GM19238 (cell line): Measurements from ENCODE around the gene MAML2.

ENCODE experiments used
- DNase-seq: peaks from one replicate; pipeline ENCODE4 v3.0.0; 2011; ENCODE audit warnings: low spot score; ENCODE audit not compliant: insufficient read length

The MAML2 gene

DNA sequence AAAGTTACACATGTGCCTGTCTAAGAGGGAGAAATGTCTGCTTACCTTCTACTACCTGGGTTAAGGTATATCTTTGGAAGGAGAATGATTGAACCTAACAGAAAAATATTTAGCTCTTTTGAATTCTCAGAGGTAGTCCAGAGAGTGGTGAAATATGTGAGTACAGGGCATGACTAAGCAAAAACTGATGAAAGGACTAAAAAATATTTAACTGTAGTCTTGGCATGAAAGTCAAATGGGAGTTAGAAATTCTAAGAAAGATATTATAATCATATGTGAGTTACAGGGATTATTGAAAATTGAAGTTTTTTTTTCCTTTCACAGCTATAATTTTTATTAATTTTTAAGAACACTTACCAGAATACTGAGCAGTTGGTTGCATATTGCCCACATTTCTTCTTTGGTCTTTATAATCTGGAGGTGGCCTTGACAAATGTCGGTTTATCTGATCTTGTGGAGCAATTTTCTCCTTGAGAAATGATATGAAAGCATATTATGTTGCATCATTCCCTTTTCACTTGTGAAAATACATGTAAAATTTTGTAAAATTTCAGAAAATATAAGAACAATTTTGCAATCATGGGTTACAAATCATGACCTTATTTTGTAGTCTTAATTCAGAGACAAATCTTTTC is 357.7 kb downstream of the MAML2 start:
- DNase-seq: no peak

DNA sequence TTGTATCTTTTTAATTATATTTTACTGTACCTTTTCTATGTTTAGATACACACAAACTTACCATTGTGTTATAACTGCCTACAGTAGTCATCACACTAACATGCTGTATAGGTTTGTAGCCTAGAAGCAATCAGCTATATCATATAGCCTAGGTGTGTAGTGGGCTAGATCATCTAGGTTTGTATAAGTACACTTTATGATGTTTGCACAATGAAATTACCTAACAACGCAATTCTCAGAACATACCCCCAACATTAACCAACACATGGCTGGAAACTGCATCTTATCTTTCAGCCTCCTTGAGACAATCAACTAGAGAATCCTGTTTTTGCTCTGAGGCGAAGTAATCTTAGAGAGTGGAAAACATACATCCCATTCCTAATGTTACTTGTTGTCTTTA is 358.9 kb downstream of the MAML2 start:
- no peak for DNase-seq

GRCh38 chr11:95977534-95978174 is 365.3 kb downstream of the MAML2 start:
- no peak for DNase-seq

DNA sequence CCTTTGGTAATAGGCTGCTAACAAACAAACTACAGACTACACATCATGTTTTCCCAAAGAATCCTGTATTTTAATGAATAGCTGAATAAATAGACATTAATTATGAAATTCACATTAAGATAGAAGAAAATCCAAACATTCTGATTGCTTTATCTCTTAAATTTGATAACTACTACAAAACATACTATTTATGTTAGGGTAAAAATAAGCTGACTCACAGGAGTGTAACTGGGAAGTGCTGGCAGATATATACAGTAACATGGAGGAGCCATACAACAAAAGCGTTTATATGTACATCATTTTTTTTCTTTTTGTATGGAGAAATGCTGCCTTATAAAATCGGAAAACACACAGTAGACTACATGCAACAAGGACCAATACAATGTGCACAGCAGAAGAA is 366.4 kb downstream of the MAML2 start:
- DNase-seq: no peak

- no peak for DNase-seq
Observed at GRCh38 chr11:95975343-95975742, 367.7 kb downstream of the MAML2 start.

DNA sequence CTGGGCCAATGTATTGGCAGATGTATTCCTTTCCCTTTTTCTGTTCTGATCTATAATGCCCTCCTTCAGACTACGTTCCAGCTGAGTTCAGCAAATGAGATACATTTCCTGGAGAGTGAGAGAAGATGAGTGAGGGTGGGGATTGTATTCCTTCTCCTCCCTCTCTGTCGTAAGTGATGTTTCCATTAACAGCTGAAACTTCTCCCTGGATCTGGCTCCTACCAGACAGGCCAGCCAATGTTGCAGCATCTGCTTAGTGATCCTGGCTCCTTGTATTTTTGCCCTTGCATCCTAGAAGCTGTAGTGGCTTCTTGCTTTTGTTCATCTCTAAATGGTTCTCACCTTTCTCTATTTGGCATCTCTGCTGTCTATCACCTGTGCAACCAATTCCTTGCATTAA is 370.9 kb downstream of the MAML2 start:
- DNase-seq: no peak

GRCh38 chr11:95968585-95968984 is 374.4 kb downstream of the MAML2 start:
- DNase-seq: no peak

DNA sequence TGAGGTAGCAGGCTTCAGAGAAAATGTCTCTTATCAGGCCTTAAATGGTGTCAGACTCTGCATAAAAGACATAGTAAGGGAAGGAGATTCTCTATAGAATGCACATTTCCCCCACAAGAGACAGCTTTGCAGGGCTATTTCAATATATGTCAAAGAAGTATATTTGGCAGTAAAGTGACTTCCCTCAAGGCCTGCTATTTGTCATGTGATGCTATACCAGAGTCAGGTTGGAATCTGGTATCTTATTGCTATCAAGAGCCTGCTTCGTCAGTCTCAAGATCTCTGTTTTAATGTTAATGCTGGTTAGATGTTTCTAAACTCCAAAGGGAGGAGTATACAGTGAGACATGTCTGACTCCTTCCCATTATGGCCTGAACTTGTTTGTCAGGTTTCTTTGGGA is 378.7 kb downstream of the MAML2 start:
- no peak for DNase-seq

GRCh38 chr11:95961758-95962157 is 381.2 kb downstream of the MAML2 start:
- no peak for DNase-seq

DNA sequence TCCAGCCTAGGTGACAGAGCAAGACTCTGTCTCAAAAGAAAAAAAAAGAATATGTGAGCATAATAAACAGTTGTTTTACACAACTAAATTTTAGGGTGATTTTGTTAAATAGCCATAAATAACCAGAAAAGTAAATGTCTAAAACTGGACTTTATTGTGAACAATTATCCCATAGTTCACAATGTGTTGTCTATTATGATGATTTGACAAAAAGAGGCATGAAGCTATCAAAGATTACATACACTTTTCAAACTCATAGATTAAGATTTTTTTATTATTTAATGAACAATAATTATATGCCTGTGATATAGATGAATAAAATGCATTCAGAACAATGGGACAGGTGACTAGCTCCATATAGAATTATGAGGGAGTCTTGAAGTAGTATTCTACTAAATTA is 392.1 kb downstream of the MAML2 start:
- DNase-seq: no peak

GRCh38 chr11:95948637-95949036 is 394.4 kb downstream of the MAML2 start:
- DNase-seq: no peak

- no peak for DNase-seq
Observed at GRCh38 chr11:95944623-95945022, 398.4 kb downstream of the MAML2 start.

- DNase-seq: no peak
Observed at GRCh38 chr11:95943546-95943945, 399.4 kb downstream of the MAML2 start.

DNA sequence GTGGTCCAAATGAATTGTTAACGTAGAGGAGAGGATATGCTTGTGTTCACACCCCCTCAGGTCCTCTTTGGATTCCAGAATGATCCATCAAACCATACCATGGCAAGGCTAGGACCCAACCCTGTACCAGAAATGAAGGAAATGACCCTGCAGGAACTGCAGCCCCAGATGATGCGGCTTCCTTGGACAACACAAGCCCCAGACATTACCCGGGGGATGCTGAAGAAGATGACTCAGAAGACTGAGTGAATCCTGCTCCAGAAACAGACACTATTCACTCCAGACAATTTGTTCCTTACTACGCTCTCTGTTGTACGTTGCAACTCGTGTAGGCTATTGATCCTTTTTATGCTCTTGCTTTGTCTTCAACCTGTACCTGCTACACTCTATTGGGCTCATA is 403.9 kb downstream of the MAML2 start:
- DNase-seq: no peak

GRCh38 chr11:95937358-95937757 is 405.6 kb downstream of the MAML2 start:
- no peak for DNase-seq

DNA sequence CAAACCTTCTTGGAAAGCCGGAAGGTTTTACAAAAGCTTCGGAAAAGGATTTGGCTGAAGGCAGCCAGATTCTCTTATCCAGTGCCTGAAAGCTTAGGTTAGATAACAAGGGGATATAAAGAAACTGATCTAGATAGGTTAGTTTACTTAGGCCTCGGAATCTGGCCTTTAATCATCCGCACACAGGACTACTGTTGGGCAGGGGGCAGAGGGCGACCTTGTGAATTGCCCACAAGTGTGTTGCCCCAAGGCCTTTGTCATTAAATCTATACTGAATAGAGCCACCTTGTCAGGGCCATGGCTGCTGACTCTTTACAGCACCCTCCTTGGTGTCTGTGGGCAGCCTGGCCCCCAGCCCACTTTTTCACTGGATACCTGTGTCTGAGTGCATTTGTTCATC is 409.4 kb downstream of the MAML2 start:
- no peak for DNase-seq

GRCh38 chr11:95931916-95932315 is 411.1 kb downstream of the MAML2 start:
- DNase-seq: no peak

DNA sequence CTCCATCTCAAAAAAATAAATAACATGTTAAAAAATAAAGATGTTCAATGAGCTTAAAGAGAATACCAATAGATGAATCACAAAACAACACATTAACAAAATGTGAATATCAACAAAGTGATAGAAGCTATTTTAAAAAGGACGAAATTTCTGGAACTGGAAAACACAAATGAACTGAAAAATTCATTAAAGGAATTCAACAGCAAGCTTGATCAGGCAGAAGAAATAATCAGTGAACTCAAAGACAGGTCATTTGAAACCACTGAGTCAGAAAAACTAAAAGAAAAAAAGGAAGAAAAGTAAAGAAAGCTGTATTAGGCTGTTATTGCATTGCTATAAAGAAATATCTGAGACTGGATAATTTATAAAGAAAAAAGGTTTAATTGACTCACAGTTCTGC is 412.0 kb downstream of the MAML2 start:
- no peak for DNase-seq

DNA sequence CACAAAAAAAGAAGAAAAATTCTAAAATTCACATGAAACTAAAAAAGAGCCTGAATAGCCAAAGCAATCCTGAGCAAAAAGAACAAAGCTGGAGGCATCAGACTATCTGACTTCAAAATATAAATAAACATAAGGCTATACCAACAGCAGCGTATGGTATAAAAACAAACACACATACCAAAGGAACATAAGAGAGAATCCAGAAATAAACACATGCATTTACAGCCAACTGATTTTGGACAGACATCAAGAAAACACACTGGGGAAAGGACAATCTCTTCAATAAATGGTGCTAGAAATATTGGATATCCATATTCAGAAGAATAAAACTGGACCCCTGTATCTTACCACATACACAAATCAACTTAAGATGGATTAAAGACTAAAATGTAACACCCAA is 416.3 kb downstream of the MAML2 start:
- no peak for DNase-seq
